Common myeloid progenitor, CD34-positive (primary cell): ENCODE results near the gene ITPR3.

Experiments used
- CTCF ChIA-PET: fragments of 350-600 bp; sonication (Branson Sonifier 250); formaldehyde crosslinking; loops from one replicate; lab custom pipeline; 2021; ENCODE audit warnings: antibody characterized with exemption; lab: Charles Lee
- POLR2A ChIA-PET: fragments of 350-600 bp; sonication (Branson Sonifier 250); formaldehyde crosslinking; loops from one replicate; lab custom pipeline; 2021; ENCODE audit warnings: antibody characterized with exemption; lab: Charles Lee
- DNase-seq, 3 donors: peaks; one replicate each; pipeline versions ENCODE4 v3.0.0 to v3.0.0-alpha.2; 2013
- H3K27ac ChIP-seq, 2 experiments: 1 replicate in 1 of 2; 2 replicates in 1 of 2; pipeline ENCODE4 v1.7.0; 2013; ENCODE audit warnings: inconsistent platforms in 2 of 2, low read length in 2 of 2, mild to moderate bottlenecking in 2 of 2, low read depth in 1 of 2, moderate library complexity in 1 of 2; ENCODE audit not compliant: severe bottlenecking in 2 of 2, insufficient read depth in 1 of 2, poor library complexity in 1 of 2
- H3K27me3 ChIP-seq, 5 experiments: replicated peaks in 2 of 5; 1 replicate in 3 of 5; 2 replicates in 2 of 5; pipeline versions ENCODE4 v1.6.1 to v1.7.0; 2013; ENCODE audit warnings: low read length in 4 of 5, mild to moderate bottlenecking in 2 of 5, moderate library complexity in 2 of 5, inconsistent platforms in 1 of 5; ENCODE audit not compliant: insufficient read depth in 5 of 5, control insufficient read depth in 4 of 5
- H3K36me3 ChIP-seq, 4 experiments: 1 replicate in 2 of 4; 2 replicates in 2 of 4; pipeline versions ENCODE4 v1.6.1 to v1.7.0; 2013; ENCODE audit warnings: low read length in 3 of 4, control low read depth in 1 of 4, mild to moderate bottlenecking in 1 of 4; ENCODE audit not compliant: control insufficient read depth in 4 of 4, insufficient read depth in 4 of 4
- H3K4me1 ChIP-seq, 4 experiments: 1 replicate in 3 of 4; 2 replicates in 1 of 4; pipeline versions ENCODE4 v1.6.1 to v1.7.1; 2013; ENCODE audit warnings: low read length in 3 of 4, mild to moderate bottlenecking in 3 of 4, control low read depth in 1 of 4, inconsistent platforms in 1 of 4, moderate library complexity in 1 of 4; ENCODE audit not compliant: control insufficient read depth in 4 of 4, insufficient read depth in 4 of 4; ENCODE audit errors: control extremely low read depth in 1 of 4
- H3K4me3 ChIP-seq, 7 experiments: 1 replicate in 4 of 7; 2 replicates in 3 of 7; pipeline versions ENCODE4 v1.5.1 to v1.7.0; 2013; ENCODE audit warnings: mild to moderate bottlenecking in 7 of 7, low read length in 6 of 7, moderate library complexity in 6 of 7, inconsistent platforms in 2 of 7, low read depth in 2 of 7, control low read depth in 1 of 7; ENCODE audit not compliant: insufficient read depth in 4 of 7, control insufficient read depth in 1 of 7; ENCODE audit errors: extremely low read depth in 1 of 7
- H3K9me3 ChIP-seq, 5 experiments: 1 replicate in 4 of 5; 2 replicates in 1 of 5; pipeline versions ENCODE4 v1.6.1 to v1.7.1; 2013; ENCODE audit warnings: low read length in 4 of 5, mild to moderate bottlenecking in 2 of 5, inconsistent platforms in 1 of 5, low read depth in 1 of 5, moderate library complexity in 1 of 5; ENCODE audit not compliant: control insufficient read depth in 4 of 5, insufficient read depth in 2 of 5; ENCODE audit errors: control extremely low read depth in 1 of 5
- WGBS: methylation state at CpG from one replicate; pipeline ENCODE4 v1.1.5; 2013; ENCODE audit not compliant: insufficient coverage; 5-methylcytosine and 5-hydroxymethylcytosine counted together

ITPR3 gene

DNA sequence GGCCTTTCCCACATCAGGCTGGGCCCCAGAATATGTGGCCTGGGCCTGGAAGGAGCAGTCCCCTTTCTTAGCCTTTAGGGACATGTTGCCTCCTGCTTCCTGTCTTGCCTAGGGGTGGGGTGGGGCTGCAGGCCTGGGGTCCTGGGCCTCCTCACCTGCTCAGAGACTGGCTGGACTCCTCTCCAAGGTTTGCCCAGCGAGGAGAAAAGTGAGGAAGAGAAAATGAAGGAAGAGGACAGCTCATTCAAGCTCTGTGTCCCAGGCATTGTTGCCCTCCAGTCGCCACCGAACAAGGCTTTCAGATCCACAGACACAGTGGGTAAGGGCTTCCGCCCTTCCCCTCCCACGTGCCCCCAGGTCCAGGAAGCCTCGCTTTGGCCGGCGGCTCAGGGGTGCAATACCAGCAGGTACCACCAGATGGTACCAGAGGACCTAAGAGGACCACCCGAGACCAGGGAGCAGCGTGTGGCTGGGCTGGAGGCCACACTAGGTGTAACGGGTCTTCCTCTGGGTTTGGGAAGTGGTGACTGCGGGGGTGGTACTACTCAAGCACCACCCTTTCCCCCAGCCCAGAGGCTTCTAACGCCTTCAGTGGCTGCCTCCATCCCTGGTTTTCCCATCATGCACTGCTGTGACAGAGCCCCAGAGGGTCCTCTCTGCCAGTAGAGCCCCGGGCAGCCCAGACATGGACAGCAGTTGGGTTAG, 35.6 kb upstream of the ITPR3 start:
- CTCF ChIA-PET: interaction anchor here (0.6 to 12.6 kb wide), 21 partner anchors 8 to 190 kb away, joined by 3 to 244 read pairs (median 4); partner anchors contain the start of genes ITPR3 and UQCC2
- 14% methylated on average over 7 of the region's 14 CpGs for WGBS
- peak; percentile 84 to 90 (median 88) for DNase-seq
- H3K36me3 ChIP-seq: no peaks in the 10 kb centered on the region
- no peaks in the 10 kb centered on the region for H3K27me3 ChIP-seq
- peaks cover 0 to 18% (median 13%) of the 10 kb centered on the region in 4 experiments for H3K4me1 ChIP-seq
- H3K4me3 ChIP-seq: peak overlapping the region in 2 of 7 experiments; percentile 33 to 64
- no peaks in the 10 kb centered on the region for H3K9me3 ChIP-seq
- POLR2A ChIA-PET: no interaction called here
- H3K27ac ChIP-seq: peak overlapping the region in 1 of 2 experiments; percentile 8

DNA sequence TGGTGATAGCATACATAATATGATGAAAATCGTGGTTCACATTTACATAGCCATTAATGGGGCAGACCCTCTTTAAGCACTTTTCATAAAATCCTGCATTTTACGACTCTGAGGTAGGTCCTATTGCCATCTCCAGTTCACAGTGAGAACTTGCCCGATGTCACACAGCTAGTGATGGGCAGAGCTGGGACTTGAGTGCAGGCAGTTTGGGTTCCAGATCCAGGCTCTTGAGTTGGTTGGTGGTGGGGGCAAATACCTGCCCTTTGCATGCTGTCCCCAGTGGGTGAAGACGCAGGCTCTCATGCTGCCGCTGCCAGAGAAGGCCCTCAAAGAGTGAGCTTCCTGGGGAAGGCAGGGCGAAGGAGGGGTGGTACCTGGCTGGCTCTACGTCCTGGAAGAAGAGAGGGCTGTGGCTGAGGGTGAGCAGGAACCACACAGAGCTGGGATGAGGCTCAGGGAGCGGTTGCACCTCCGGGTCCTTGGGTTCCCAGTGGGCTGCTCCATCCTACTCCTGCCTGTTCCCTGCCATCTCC, 34.9 kb upstream of the ITPR3 start:
- H3K9me3 ChIP-seq: no peaks in the 10 kb centered on the region
- POLR2A ChIA-PET: no interaction called here
- peak in 1 of 3 donors; percentile 23 for DNase-seq
- CTCF ChIA-PET: interaction anchor here (0.7 to 12.6 kb wide), 16 partner anchors 9 to 175 kb away, joined by 3 to 244 read pairs (median 8); partner anchors contain the start of genes ITPR3 and UQCC2
- H3K27ac ChIP-seq: no peak overlapping the region
- H3K4me1 ChIP-seq: peaks cover 0 to 18% (median 13%) of the 10 kb centered on the region in 4 experiments
- WGBS: 93% methylated on average over 6 of the region's 9 CpGs
- H3K4me3 ChIP-seq: peak overlapping the region in 2 of 7 experiments; percentile 16 to 33
- H3K36me3 ChIP-seq: no peaks in the 10 kb centered on the region
- no peaks in the 10 kb centered on the region for H3K27me3 ChIP-seq

DNA sequence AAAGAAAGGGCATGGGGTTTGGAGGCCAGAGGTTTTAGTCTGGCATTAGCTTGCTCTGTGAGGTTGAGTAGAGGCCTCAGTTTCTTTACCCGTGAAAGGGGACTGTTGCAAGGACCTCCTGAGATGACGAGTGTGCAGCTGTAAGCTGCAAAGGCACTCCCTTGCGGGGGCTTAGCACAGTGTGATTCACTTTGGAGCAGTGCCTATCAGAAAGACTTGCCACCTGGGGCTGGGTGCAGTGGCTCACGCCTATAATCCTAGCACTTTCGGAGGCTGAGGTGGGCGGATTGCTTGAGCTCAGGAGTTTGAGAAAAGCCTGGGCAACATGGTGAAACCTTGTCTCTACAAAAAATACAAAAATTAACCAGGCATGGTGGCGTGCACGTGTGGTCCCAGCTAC, 33.6 kb upstream of the ITPR3 start:
- Histone ChIP-seq H3K36me3 (no peaks in the 10 kb centered on the region), H3K27me3 (no peaks in the 10 kb centered on the region), H3K4me1 (peaks cover 0 to 18% (median 14%) of the 10 kb centered on the region in 4 experiments), H3K4me3 (no peak overlapping the region), H3K9me3 (no peaks in the 10 kb centered on the region), H3K27ac (no peak overlapping the region)
- WGBS: 94% methylated on average over 8 of the region's 8 CpGs
- no peak for DNase-seq
- ChIA-PET POLR2A (no interaction called here), CTCF (interaction anchor here (0.9 to 12.6 kb wide), 19 partner anchors 10 to 184 kb away, joined by 3 to 244 read pairs (median 6); partner anchors contain the start of genes ITPR3 and UQCC2)

DNA sequence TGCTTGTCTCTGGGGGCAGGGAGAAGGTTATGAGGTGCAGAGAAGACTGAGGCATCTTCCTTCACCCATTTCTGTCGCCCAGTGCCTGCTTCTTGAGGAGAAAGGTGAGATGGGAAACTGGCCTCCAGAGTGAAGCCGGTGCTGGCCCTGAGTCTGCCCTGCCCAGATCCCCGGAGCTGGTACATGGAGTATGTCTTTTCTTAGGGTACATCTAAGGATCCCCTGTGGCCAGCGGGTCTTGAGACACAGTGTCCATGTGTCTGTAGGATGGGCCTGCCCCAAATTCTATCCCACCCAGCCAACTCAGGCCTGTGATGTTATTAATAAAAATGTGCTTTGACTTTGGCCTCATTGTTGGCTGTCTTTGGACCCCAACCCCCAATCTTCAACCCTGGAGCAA, 32.2 kb upstream of the ITPR3 start:
- Histone ChIP-seq H3K4me1 (peaks cover 0 to 29% (median 25%) of the 10 kb centered on the region in 4 experiments), H3K36me3 (no peaks in the 10 kb centered on the region), H3K27me3 (peaks cover 0 to 4% (median 0%) of the 10 kb centered on the region in 5 experiments), H3K27ac (no peak overlapping the region), H3K4me3 (no peak overlapping the region), H3K9me3 (no peaks in the 10 kb centered on the region)
- ChIA-PET CTCF (interaction anchor here (1.5 to 12.6 kb wide), 6 partner anchors 9 to 137 kb away, joined by 3 to 244 read pairs (median 16); partner anchors contain the start of gene UQCC2), POLR2A (no interaction called here)
- no peak for DNase-seq
- WGBS: 100% methylated on average over 1 of the region's 4 CpGs

DNA sequence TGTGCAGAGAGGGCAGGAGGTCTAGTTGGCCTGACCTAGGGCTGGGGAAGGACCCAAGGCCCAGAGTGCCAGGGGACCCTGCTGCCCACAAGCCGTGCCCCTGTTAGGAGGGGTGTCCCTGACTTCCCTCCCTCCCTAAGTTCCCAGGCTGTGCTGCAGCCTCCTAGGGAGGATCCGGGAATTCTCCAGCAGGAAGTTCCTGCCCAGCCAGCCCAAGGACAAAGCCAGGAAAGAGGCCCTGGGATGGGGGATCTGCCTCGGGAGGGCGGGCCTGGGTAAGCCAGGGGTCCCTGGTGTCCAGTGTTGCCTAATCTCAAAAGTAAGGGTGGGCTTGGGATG, 31.8 kb upstream of the ITPR3 start:
- Histone ChIP-seq H3K9me3 (no peaks in the 10 kb centered on the region), H3K4me3 (no peak overlapping the region), H3K36me3 (no peaks in the 10 kb centered on the region), H3K27me3 (peaks cover 0 to 4% (median 0%) of the 10 kb centered on the region in 5 experiments), H3K27ac (no peak overlapping the region), H3K4me1 (peaks cover 0 to 29% (median 25%) of the 10 kb centered on the region in 4 experiments)
- WGBS: 68% methylated on average over 4 of the region's 4 CpGs
- POLR2A ChIA-PET: interaction anchor here (1.2 kb wide), 1 partner anchor 108 kb away, joined by 4 read pairs; no protein-coding TSS in a partner anchor
- CTCF ChIA-PET: interaction anchor here (0.8 to 12.6 kb wide), 14 partner anchors 9 to 136 kb away, joined by 3 to 244 read pairs (median 4); partner anchors contain the start of genes BAK1 and UQCC2
- DNase-seq: no peak

DNA sequence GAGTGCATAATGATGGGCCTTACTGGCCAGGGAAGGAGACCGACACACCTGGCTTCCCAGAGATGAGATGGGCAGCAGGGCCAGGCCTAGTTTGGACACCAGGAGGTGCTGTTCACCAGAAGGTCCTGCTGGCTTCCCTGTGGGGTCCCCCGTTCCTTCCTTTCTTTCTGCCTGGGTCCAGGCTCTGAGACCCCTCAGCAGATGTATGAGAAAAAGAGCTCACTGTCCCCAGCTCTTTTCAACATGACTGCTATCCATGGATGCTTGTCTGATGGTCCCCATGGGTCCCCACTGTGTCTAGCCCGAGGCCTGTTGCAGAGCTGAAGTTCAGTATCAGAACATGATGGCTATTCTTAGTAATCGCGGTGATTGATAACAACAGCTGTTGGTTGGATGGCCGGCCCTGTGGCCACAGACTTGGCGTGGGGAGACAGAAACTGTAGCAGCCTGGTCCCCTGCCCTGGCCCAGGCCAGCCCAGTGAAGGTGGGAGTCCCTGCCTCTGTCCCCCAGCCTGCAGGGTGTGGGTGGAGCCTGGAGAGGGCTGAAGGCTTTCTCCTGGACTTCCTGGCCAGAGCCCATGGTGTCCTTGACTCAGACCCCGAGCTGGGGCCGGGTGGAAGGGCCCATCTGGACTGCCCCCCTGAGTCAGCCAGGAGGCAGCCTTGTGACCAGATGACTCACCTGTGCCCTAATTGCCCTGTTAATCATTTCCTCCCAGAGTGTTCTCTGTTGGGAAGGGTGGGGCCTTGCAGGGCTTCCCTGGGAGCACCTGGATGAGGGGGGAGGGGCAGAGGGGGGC, 31.2 kb upstream of the ITPR3 start:
- H3K9me3 ChIP-seq: no peaks in the 10 kb centered on the region
- no peak overlapping the region for H3K27ac ChIP-seq
- no peaks in the 10 kb centered on the region for H3K36me3 ChIP-seq
- 60% methylated on average over 7 of the region's 9 CpGs for WGBS
- POLR2A ChIA-PET: interaction anchor here (1.2 kb wide), 1 partner anchor 107 kb away, joined by 4 read pairs; no protein-coding TSS in a partner anchor
- no peak overlapping the region for H3K4me3 ChIP-seq
- peaks cover 0 to 26% (median 23%) of the 10 kb centered on the region in 4 experiments for H3K4me1 ChIP-seq
- CTCF ChIA-PET: interaction anchor here (0.7 to 12.6 kb wide), 20 partner anchors 8 to 172 kb away, joined by 3 to 244 read pairs (median 4); partner anchors contain the start of genes BAK1 and UQCC2
- peak in 2 of 3 donors; percentile 50 to 55 for DNase-seq
- H3K27me3 ChIP-seq: peaks cover 0 to 4% (median 0%) of the 10 kb centered on the region in 5 experiments
